Measurements from ENCODE around the gene CRISP2. TPM values are rescaled to one million over a fixed set of nuclear protein-coding genes. Genes with fewer than 3 reads are reported as not detected.
"Not testable (repeated sequence)": the region's sequence is repeated elsewhere in the genome, so short reads cannot be mapped to it uniquely, and the experiment has no call there.

The CRISP2 gene
- total RNA-seq, 2 experiments from 2014 or later, result not detected

DNA sequence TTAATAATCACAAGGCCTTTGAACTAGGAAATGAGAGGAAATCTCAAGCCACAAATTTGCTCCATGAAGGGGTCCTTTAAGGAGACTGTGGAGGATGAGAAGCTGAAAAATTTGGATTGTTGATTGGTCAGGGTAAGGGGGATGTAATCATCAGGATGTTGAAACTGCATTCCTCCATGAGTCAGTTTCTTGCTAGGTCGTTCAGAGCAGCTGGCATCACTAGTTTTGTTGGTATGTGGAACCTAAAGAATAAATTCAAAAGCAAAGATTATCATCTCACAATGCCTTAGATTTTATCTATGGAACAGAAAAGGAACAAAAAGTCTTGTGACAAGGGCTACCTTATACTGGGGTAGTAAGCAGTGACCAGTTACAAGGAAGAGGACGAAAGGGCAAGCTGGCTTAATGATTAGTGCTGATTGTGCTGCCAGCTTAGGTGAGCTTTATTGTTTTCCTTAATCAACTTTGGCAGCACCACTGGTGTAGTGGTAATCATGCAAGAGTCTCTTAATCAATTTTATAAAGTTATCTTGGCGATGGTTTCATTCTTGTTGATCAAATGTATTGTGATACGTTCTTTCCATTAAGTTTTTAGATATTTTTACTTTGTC is 36.6 kb downstream of the CRISP2 start:
- Mint-ChIP-seq H3K27me3 (no peaks in the 10 kb centered on the region), H3K4me1 (ENCODE audit: low read depth) (no peaks in the 10 kb centered on the region), H3K9me3 (peaks cover 3% of the 10 kb centered on the region), H3K4me3 (no peak overlapping the region), H3K27ac (no peak overlapping the region), H3K36me3 (no peaks in the 10 kb centered on the region)
- DNase-seq, result no peak
- POLR2A ChIA-PET, result no interaction called here
- CTCF ChIA-PET, result no interaction called here
- intact Hi-C loops (cut with micrococcal nuclease), result no loop called here

DNA sequence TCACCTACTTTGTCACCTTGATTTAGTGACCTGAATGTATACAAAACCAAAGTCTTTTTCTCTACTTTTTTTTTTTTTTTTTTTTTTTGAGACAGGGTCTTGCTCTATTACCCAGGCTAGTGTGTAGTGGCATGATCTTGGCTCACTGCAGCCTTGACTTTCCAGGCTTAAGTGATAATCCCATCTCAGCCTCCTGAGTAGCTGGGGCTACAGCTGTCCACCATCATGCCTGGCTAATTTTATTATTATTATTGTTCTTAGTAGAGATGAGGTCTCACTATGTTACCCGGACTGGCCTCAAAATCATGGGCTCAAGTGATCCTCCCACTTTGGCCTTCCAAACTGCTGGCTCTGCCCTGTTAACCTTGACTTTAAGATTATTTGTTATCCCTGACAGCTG is 37.5 kb downstream of the CRISP2 start:
- Mint-ChIP-seq H3K27me3 (no peaks in the 10 kb centered on the region), H3K27ac (no peak overlapping the region), H3K9me3 (peaks cover 8% of the 10 kb centered on the region), H3K4me3 (no peak overlapping the region), H3K36me3 (no peaks in the 10 kb centered on the region), H3K4me1 (ENCODE audit: low read depth) (no peaks in the 10 kb centered on the region)
- POLR2A ChIA-PET, result no interaction called here
- intact Hi-C loops (cut with micrococcal nuclease), result no loop called here
- CTCF ChIA-PET, result no interaction called here
- no peak for DNase-seq

DNA sequence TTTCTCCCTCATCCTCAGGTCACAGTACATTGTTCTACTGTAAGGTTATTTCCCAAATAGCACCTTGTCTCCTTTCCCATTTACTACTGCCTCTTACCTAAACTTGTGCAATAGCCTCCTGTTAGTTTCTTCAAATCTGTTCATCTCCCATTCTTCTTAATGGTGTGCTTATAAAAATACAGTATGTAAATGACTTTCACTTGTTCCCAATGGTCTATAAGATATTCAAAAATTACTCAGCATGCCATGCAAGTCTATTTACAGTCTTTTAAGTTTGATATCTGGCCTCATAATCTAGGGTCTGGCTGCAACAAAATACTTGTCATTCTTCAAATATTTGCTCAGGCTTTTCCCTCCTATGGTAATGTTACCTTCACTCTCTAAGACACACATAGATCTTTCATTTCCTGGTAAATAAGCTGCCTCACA is 45.2 kb downstream of the CRISP2 start:
- no peak overlapping the region for H3K27ac Mint-ChIP-seq
- H3K27me3 Mint-ChIP-seq, result no peaks in the 10 kb centered on the region
- H3K36me3 Mint-ChIP-seq, result no peaks in the 10 kb centered on the region
- peaks cover 5% of the 10 kb centered on the region for H3K9me3 Mint-ChIP-seq
- DNase-seq, result no peak
- ChIA-PET POLR2A (no interaction called here), CTCF (no interaction called here)
- intact Hi-C loops (cut with micrococcal nuclease), result no loop called here
- H3K4me1 Mint-ChIP-seq (ENCODE audit: low read depth), result no peaks in the 10 kb centered on the region
- H3K4me3 Mint-ChIP-seq, result no peak overlapping the region

DNA sequence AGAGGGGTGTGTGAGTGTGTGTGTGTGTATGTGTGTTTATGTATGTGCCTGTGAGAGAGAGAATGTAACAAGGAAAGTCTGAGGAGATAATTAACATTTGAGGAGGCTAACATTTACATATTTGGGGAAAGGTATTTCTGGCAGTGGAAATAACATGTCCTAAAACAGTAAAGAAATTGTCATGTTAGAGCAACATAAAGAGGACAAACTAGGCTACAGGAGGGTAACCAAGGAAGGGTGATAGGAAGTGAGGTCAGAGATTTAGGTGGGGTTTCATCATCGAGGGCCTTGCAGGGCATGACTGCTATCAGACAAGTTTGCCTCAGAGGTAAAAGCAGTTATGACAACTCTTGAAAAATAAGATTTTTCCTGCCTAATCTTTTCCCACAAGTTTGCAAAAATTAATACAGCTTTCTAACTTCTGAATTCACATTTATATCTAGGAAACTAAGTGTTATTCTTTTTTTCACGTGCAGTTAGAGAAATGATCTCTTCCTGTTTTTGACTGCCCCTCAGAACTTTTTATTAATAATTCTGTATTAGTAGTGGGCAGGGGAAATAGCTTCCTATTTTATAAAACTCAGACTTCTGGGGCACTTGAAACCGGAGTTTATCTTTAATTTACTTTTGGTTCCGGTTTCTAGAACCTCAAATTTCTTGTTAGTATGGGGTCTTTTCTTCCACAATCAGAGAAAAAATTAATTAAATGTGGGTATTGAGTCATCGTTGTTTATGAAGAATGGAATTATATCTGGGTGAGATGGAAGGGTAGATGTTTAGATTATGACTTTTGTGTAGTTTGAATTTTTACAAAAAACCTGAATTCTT is 46.2 kb downstream of the CRISP2 start:
- intact Hi-C loops (cut with micrococcal nuclease), result no loop called here
- H3K4me1 Mint-ChIP-seq (ENCODE audit: low read depth), result no peaks in the 10 kb centered on the region
- no peak for DNase-seq
- no peaks in the 10 kb centered on the region for H3K27me3 Mint-ChIP-seq
- ChIA-PET CTCF (no interaction called here), POLR2A (no interaction called here)
- no peak overlapping the region for H3K27ac Mint-ChIP-seq
- no peak overlapping the region for H3K4me3 Mint-ChIP-seq
- peaks cover 5% of the 10 kb centered on the region for H3K9me3 Mint-ChIP-seq
- no peaks in the 10 kb centered on the region for H3K36me3 Mint-ChIP-seq

DNA sequence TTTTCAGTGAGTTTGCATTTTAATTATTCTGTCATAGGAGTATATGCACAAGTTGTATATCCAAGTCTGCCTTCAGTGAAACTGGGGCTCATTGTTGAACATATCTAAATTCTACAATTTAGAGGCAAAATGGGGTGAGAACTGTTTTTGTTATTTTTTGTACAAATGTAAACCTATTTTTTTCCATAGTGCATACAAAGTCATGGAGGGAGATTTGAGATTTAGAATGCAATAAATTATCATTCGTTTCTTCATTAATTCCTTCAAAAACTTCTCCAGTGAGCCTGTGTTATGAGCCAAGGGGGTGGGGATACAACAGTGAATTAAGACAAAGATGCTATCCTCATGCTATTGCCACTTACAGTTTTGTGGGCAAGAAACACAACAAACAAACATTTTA is 46.9 kb downstream of the CRISP2 start:
- intact Hi-C loops (cut with micrococcal nuclease), result no loop called here
- no peaks in the 10 kb centered on the region for H3K27me3 Mint-ChIP-seq

DNA sequence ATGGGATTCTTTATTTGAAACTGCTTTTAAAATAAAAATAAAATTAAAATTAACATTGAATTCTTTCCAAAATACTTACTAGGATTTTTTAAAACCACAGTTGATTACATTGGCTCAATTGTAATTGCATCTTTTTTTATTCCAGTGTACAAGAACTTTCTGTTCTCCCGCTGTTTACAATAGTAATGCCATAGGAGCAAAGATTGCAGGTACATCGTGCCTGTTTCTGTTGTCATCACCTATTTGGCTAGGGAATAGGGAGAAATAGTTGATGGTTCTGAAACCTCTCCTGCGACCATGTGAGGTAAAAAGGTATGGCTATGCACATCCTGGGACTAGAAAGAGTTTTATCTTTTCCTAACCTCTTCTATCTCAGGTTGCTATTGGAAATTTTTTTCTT is 48.5 kb downstream of the CRISP2 start:
- ChIA-PET POLR2A (no interaction called here), CTCF (no interaction called here)
- Mint-ChIP-seq H3K9me3 (no peaks in the 10 kb centered on the region), H3K4me1 (ENCODE audit: low read depth) (no peaks in the 10 kb centered on the region), H3K27me3 (no peaks in the 10 kb centered on the region), H3K36me3 (no peaks in the 10 kb centered on the region), H3K4me3 (no peak overlapping the region), H3K27ac (no peak overlapping the region)
- intact Hi-C loops (cut with micrococcal nuclease), result no loop called here
- DNase-seq, result no peak

More for the DNA sequence above, 46.9 kb downstream of the CRISP2 start:
- no peak for DNase-seq
- Mint-ChIP-seq H3K27ac (no peak overlapping the region), H3K9me3 (peaks cover 3% of the 10 kb centered on the region), H3K36me3 (no peaks in the 10 kb centered on the region), H3K4me3 (no peak overlapping the region), H3K4me1 (ENCODE audit: low read depth) (no peaks in the 10 kb centered on the region)
- CTCF ChIA-PET, result no interaction called here
- POLR2A ChIA-PET, result no interaction called here

DNA sequence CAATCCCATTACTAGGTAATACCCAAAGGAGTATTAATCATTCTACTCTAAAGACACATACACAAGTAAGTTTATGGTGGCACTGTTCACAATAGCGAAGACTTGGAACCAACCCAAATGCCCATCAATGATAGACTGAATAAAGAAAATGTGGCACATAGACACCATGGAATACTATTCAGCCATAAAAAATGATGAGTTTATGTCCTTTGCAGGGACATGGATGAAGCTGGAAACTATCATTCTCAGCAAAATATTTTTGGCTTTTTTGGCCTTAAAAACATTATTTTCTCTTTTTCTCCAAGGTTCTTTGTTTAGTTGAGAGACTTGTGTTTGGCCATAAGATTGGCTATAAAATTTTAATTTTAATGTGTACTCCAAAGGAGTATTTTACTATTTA is 49.3 kb downstream of the CRISP2 start:
- H3K9me3 Mint-ChIP-seq; H3K27ac Mint-ChIP-seq; intact Hi-C loops (cut with micrococcal nuclease); H3K27me3 Mint-ChIP-seq; H3K36me3 Mint-ChIP-seq; H3K4me3 Mint-ChIP-seq; POLR2A ChIA-PET; CTCF ChIA-PET; DNase-seq; H3K4me1 Mint-ChIP-seq (ENCODE audit: low read depth): not testable (repeated sequence)

DNA sequence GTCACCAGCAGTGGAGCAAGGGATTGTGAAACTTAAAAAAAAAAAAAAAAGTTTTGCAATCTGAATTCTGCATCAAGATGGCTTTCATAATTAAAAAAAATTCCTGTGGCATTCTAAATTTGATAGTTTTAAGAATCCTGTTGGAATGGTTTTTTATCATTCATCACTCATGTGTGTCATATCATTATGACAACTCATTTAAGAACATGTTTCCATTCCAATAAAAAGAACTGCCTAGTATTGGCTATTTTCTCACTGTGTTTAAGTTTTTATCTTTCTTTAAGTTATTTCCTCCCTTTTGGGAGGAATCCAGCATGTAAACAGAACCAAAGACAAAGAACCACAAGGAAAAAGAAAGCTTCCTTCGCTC is 50.5 kb downstream of the CRISP2 start:
- CTCF ChIA-PET, result no interaction called here

DNA sequence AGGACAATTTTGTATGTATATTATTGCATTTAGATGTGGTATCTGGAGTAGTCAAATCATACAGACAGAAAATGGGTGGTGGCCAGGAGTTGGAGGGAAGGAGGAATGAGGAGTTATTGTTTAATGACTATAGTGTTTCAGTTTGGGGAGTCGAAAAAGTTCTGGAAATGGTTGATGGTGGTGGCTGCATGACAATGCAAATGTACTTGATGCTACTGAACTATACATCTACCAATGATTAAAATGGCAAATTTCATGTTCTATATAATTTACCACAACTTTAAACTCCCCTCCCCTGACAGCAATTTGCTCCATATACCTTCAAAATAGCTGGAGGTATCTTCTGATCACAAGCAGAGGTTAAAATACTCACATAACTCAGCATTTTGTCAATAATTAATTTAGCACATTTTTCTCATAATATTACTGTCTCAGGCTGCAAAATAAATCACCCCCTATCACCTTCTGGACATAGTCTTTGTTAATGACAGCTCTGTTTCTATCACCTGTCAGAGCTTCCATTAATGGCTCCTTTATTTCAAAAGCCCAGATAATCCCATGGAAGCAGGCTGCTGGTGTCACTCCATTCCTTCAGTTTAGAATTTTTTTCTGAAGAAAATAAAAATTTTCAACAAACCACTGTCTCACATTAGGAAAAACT is 51.0 kb downstream of the CRISP2 start:
- POLR2A ChIA-PET, result no interaction called here
- H3K27ac Mint-ChIP-seq, result no peak overlapping the region
- CTCF ChIA-PET, result no interaction called here
- no peaks in the 10 kb centered on the region for H3K9me3 Mint-ChIP-seq
- no peak for DNase-seq
- no peaks in the 10 kb centered on the region for H3K27me3 Mint-ChIP-seq
- no peaks in the 10 kb centered on the region for H3K36me3 Mint-ChIP-seq
- no peaks in the 10 kb centered on the region for H3K4me1 Mint-ChIP-seq (ENCODE audit: low read depth)
- intact Hi-C loops (cut with micrococcal nuclease), result no loop called here
- H3K4me3 Mint-ChIP-seq, result no peak overlapping the region

More for the DNA sequence above, 50.5 kb downstream of the CRISP2 start:
- intact Hi-C loops (cut with micrococcal nuclease), result no loop called here
- no peak for DNase-seq
- H3K36me3 Mint-ChIP-seq, result no peaks in the 10 kb centered on the region
- no peak overlapping the region for H3K27ac Mint-ChIP-seq
- no peaks in the 10 kb centered on the region for H3K4me1 Mint-ChIP-seq (ENCODE audit: low read depth)
- no peaks in the 10 kb centered on the region for H3K27me3 Mint-ChIP-seq
- POLR2A ChIA-PET, result no interaction called here
- no peak overlapping the region for H3K4me3 Mint-ChIP-seq
- H3K9me3 Mint-ChIP-seq, result no peaks in the 10 kb centered on the region

DNA sequence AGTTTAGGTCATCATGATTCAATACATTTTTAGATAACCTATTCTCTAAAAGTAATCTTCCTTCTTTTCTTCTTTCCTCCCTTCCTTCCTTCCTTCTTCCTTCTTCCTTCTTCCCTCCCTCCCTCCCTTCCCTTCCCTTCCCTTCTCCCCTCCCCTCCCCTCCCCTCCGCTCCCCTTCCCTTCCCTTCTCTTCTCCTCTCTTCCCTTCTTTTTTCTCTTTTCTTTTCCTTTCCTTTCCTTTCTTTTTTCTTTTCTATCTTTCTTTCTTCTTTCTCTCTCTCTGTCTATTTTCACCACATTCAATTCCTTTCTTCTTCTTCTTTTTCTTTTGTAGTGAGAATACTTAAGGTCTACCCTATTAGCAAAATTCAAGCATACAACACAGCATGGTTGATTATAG is 59.4 kb downstream of the CRISP2 start:
- Mint-ChIP-seq H3K27ac (no peak overlapping the region), H3K9me3 (no peaks in the 10 kb centered on the region), H3K4me3 (no peak overlapping the region), H3K4me1 (ENCODE audit: low read depth) (no peaks in the 10 kb centered on the region), H3K27me3 (no peaks in the 10 kb centered on the region), H3K36me3 (no peaks in the 10 kb centered on the region)
- ChIA-PET CTCF (no interaction called here), POLR2A (no interaction called here)
- DNase-seq, result no peak
- intact Hi-C loops (cut with micrococcal nuclease), result no loop called here

DNA sequence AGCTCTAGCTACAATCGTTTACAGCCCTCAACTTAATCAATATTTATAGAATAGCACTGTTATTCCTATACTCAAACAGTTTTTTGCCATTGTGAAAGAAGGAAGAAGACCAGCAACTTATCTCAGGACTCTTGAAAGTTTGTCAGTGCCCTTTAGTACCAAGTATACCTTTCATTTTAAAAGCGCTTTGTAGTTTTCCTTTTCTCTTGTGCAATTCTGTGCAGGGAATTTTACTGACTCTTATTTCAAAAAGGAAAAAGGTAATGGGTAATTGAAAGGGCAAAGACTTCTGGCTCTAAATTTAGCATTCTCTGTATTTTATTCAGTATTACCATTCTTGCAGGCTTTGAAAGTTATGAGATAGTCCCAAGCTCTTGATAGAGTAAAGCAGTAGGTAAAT is 59.9 kb downstream of the CRISP2 start:
- ChIA-PET POLR2A (no interaction called here), CTCF (no interaction called here)
- H3K27ac Mint-ChIP-seq, result no peak overlapping the region
- DNase-seq, result no peak
- H3K9me3 Mint-ChIP-seq, result no peaks in the 10 kb centered on the region
- H3K36me3 Mint-ChIP-seq, result no peaks in the 10 kb centered on the region
- H3K4me3 Mint-ChIP-seq, result no peak overlapping the region
- H3K27me3 Mint-ChIP-seq, result no peaks in the 10 kb centered on the region
- H3K4me1 Mint-ChIP-seq (ENCODE audit: low read depth), result no peaks in the 10 kb centered on the region
- intact Hi-C loops (cut with micrococcal nuclease), result no loop called here

DNA sequence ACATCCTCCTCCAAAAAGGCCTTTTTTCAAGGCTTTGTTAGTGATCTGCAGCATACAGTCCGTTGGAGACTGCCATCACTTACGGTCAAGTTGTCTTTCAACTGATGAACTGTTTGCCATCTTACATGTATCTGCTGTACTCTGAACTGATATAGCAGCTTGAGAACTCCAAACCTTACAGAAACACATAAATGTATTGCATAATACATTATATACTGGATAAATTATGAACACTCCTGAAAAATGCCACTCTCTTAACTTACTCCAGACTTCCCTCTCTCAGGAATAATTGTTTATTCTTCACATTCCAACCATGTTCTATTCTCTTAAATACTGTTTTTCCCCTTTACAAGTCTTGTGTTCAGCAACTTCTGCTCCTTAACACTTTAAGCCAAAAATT is 62.1 kb downstream of the CRISP2 start:
- Mint-ChIP-seq H3K4me1 (ENCODE audit: low read depth) (no peaks in the 10 kb centered on the region), H3K27ac (no peak overlapping the region), H3K4me3 (no peak overlapping the region), H3K9me3 (no peaks in the 10 kb centered on the region), H3K36me3 (no peaks in the 10 kb centered on the region), H3K27me3 (no peaks in the 10 kb centered on the region)
- CTCF ChIA-PET, result no interaction called here
- POLR2A ChIA-PET, result no interaction called here
- no peak for DNase-seq
- intact Hi-C loops (cut with micrococcal nuclease), result no loop called here

DNA sequence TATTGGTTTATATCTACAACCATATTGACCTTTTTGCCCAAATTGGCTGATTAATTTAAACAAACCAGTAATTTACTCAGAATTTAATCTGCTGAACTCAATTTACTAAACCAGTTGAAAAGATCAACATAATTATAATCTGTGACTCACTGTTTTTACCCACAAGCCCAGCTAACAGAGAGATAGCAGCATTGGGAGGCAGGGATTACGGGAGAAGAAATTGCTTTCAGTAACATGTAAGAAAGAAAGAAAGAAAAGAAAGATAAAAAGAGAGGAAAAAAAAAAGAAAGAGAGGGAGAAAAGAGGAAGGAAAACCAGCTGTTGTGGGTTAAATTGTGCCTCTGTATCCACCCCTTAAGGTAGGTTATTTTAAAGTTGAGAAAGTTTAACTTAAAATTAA is 63.4 kb downstream of the CRISP2 start:
- H3K27me3 Mint-ChIP-seq, result no peaks in the 10 kb centered on the region
- H3K36me3 Mint-ChIP-seq, result no peaks in the 10 kb centered on the region
- CTCF ChIA-PET, result no interaction called here
- intact Hi-C loops (cut with micrococcal nuclease), result no loop called here
- H3K27ac Mint-ChIP-seq, result no peak overlapping the region
- POLR2A ChIA-PET, result no interaction called here
- H3K9me3 Mint-ChIP-seq, result no peaks in the 10 kb centered on the region
- H3K4me3 Mint-ChIP-seq, result no peak overlapping the region
- H3K4me1 Mint-ChIP-seq (ENCODE audit: low read depth), result no peaks in the 10 kb centered on the region
- no peak for DNase-seq
